ENCODE data around the gene ANP32B.
"Not testable (repeated sequence)": the region's sequence is repeated elsewhere in the genome, so short reads cannot be mapped to it uniquely, and the experiment has no call there.

ANP32B gene

GRCh38 chr9:97963232-97963631 lies 19.9 kb upstream of the ANP32B start:
- DNase-seq (ENCODE audit: low read depth): no peak

- no peak for DNase-seq (ENCODE audit: low read depth)
These were observed 18.2 kb upstream of the ANP32B start for GRCh38 chr9:97964901-97965300.

- DNase-seq (ENCODE audit: low read depth): no peak
These were observed 16.6 kb upstream of the ANP32B start for GRCh38 chr9:97966493-97966892.

DNA sequence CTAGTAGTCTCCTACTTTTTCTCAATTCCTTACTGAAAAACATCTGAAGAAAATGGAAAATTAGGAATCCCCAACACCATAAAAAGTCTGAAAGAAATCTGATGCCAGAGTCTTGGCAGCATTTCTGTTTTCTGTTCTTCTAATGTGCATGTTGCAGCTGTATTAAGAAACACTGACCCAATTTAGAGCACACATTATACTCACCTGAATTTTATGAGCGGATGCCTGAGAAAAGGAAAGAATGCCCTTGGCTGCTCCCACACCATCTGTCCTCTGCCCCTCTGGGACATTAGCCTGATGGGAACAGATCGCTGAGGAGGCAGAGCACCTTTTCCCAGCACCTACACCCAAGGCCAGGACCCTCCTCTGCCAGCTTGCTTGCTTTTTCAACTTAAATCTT lies 14.1 kb upstream of the ANP32B start:
- DNase-seq (ENCODE audit: low read depth): no peak

DNA sequence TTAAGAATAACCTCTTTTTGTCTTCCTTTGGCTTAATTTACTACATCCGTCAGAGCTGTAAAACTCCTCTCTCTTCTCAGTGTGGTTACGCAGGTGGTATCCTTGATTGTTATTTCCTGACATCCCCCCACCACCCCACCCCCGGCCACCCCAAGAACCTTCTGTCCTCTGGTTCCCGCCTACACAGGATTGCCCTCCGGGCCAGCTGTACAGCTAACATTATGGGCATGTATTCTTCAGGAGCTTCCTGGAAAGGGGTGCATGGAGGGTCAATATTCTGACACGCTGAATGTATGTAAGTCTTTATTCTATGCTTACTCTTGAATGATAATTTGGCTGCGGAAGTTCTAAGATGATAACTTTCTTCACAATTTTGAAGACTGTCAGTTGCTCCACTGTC lies 13.0 kb upstream of the ANP32B start:
- DNase-seq (ENCODE audit: low read depth): no peak

- DNase-seq (ENCODE audit: low read depth): no peak
These were observed 10.4 kb upstream of the ANP32B start for GRCh38 chr9:97972753-97973152.

- no peak for DNase-seq (ENCODE audit: low read depth)
These were observed 7.8 kb upstream of the ANP32B start for GRCh38 chr9:97975376-97975775.

DNA sequence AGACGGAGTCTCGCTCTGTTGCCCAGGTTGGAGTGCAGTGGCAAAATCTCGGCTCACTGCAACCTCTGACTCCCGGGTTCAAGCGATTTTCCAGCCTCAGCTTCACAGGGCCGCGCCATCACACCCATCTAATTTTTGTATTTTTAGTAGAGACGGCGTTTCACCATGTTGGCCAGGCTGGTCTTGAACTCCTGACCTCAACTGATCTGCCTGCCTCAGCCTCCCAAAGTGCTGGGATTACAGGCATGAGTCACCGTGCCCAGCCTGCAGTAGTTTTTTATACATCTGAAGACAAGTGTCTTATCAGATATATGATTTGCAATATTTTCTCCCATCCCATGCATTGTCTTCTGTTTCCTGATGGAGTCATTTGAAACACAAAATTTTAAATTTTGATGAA lies 6.5 kb upstream of the ANP32B start:
- DNase-seq (ENCODE audit: low read depth): not testable (repeated sequence)

DNA sequence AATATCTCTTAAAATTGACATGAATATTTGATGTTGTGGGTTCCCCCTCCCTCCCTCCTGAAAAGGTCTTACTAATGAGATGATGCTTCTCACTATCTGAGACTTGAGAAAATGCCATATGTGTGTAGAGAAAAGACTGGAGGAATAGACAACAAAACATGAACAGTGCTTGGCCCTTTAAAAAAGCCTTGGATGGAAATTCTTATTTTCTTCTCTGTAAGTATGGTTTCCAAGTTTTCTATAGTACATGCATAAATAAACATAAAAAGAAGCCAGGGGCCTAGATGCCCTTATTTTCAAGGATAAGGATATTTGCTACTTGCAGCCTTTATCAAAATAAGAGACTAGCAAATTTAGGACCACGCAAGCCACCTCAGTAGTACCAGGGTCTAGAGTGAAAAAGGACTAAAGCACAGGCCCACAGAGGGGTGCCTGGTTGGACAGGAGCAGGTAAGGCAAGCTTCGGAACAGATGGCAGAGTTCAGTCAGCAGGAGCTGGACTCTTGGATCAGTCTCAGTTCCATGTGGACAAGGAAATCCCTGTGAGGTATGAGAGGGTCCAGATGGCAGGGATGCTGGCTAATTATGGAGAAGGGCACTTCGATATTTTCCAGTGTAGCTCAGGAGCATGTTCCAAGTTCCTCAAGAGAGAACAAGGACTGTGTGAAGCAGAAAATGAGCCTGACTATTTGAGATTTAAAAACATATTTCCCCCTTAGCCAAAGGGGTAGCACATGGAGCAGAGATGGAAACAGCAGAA lies 4.6 kb upstream of the ANP32B start:
- no peak for DNase-seq (ENCODE audit: low read depth)

GRCh38 chr9:97979788-97980478 lies 3.2 kb upstream of the ANP32B start:
- no peak for DNase-seq (ENCODE audit: low read depth)

GRCh38 chr9:97980479-97980803 lies 2.7 kb upstream of the ANP32B start:
- no peak for DNase-seq (ENCODE audit: low read depth)

DNA sequence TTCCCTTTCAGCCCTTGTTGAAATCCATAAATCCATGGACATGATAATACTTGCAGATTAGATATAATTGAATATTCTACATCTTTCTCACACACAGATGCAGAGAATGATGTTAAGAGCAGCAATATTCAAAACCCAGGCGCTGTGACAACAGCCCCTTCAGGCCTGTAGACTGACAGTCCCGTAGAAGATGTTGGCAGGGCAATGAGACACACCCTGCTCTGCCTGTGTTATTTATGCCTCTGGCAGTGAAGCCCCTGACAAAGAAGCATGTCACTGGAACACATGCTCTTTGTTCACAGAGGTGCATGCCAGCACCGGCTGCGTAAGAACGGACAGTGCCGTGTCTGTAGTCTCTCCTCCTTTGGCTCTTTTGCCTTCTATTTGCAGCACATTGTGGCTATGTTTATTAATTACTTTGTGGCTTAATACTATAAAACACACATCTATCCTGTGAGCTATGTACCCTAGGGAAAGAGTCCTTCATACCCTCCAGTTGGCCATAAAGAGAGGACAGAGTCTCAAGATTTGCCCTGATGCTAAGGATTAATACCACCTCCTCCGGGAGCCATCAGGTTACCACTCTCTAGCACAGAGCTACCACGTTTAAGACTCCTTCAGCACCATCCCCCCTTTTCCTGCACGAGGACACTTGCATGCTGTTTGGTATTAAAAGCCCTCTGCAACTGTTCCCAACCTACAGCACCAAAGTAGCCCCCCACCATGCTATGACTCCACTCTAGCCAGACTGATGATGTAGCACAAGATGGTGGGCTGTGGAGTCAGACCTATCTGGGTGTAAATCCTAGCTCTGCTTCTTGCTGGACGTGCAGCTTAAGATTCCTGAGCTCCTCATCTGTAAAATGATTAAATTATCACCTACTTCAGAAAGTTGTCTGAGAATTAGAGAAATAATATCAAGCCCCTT lies 2.0 kb upstream of the ANP32B start:
- no peak for DNase-seq (ENCODE audit: low read depth)

DNA sequence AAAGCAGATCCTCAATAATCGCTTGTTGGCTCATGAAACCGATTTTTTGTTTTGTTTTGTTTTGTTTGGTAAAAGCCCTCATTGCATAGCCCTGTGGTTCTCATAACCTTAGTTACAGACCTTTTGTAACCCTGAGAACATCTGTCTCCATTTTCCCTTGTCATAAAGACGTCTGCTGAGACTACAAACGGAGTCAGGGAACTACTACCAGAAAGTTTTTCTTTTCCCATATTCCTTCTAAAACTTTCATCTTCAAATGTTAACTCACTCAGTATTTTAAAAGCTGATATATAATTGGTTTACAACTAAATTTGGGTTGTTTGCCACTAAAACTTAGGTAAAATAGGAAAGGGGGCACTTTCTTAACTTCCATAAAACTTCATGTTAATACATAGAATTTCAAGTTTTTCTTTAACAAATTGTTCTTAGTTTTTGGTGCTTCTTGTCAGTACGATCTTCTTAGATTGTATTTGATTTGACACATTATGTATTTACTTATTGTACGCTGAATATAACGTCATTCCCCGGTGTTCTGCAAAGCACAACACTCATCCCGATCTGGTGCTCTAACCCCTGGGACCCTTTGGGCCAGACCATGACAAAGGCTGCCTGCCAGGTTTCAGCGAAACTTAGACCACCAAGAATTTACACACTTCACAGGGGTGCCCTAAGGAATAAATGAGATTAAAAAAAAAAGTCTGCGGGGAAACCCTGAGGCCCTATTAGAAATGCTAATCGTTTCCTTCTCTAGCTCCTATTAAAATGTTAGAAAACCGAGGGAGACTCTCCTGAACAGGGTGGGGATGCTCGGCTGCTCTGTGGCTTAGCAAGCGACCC lies 1.1 kb upstream of the ANP32B start:
- no peak for DNase-seq (ENCODE audit: low read depth)

DNA sequence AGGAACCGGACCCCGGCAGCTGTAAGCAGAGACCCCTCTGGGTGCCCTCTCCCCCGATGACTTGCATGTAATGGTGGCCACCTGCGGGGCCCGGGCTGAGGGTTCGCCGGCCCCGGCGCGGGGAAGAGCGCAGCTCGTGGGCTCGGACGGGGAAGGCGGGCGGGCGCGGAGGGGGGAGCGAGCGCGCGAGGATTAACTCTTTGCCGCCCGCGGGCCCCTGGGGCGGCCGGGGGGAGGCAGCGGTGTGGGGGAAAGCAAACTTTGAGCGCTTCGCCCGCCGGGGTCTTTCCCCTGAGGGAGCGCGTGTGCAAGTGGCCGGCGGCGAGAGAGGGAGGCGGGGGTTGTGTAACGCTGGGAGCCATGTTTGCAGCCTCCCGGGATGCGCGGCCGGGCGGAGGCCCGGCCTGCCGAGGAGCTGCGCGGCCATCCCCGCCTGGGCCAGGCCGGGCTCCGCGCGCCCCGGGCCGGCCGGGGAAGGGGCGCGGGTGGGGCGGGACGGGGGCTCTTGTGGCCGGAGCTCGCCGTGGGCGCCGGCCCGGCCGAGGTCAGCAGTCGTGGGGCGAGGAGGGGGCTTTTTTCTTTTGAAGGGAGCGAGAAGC lies 547 bp downstream of the ANP32B start:
- DNase-seq (ENCODE audit: low read depth): no peak

- peak; percentile 42 for DNase-seq (ENCODE audit: low read depth)
These were observed 1.3 kb downstream of the ANP32B start for GRCh38 chr9:97984188-97985057.

GRCh38 chr9:97985058-97985861 lies 2.1 kb downstream of the ANP32B start:
- DNase-seq (ENCODE audit: low read depth): no peak

GRCh38 chr9:97987487-97987886 lies 4.3 kb downstream of the ANP32B start:
- no peak for DNase-seq (ENCODE audit: low read depth)

- DNase-seq (ENCODE audit: low read depth): peak; percentile 40
These were observed 7.1 kb downstream of the ANP32B start for GRCh38 chr9:97990259-97990658.

- DNase-seq (ENCODE audit: low read depth): no peak
These were observed 8.7 kb downstream of the ANP32B start for GRCh38 chr9:97991818-97992217.

DNA sequence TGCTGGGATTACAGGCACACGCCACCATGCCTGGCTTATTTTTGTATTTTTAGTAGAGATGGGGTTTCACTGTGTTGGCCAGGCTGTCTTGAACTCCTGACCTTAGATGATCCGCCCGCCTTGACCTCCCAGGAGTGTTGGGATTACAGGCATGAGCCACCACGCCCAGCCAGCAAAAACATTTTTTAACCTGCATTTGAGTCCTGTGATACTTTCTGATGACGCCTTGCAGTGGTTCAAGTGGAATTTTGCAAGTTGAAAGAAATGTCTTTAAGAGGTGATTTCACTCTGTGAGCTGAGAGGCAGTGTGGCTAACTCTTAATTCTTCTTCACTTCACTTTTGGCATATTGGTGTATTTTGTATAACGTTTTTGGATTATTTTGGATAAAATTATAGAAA lies 9.1 kb downstream of the ANP32B start:
- no peak for DNase-seq (ENCODE audit: low read depth)
